Measurements from ENCODE around the gene GINS2.
A peak's percentile ranks its signal among the peaks of the same experiment; 100 is the strongest.

GINS2 gene

GRCh38 chr16:85733155-85733838, 44.5 kb upstream of the GINS2 start:
- TF ChIP-seq, protein P1, sequence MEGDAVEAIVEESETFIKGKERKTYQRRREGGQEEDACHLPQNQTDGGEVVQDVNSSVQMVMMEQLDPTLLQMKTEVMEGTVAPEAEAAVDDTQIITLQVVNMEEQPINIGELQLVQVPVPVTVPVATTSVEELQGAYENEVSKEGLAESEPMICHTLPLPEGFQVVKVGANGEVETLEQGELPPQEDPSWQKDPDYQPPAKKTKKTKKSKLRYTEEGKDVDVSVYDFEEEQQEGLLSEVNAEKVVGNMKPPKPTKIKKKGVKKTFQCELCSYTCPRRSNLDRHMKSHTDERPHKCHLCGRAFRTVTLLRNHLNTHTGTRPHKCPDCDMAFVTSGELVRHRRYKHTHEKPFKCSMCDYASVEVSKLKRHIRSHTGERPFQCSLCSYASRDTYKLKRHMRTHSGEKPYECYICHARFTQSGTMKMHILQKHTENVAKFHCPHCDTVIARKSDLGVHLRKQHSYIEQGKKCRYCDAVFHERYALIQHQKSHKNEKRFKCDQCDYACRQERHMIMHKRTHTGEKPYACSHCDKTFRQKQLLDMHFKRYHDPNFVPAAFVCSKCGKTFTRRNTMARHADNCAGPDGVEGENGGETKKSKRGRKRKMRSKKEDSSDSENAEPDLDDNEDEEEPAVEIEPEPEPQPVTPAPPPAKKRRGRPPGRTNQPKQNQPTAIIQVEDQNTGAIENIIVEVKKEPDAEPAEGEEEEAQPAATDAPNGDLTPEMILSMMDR (conservative IDR thresholded peaks at IDR 0.05; ENCODE audit: low read depth, low read length), result no peak
- no peak overlapping the region for H3K4me3 ChIP-seq (ENCODE audit: low read depth, low read length)
- peak; percentile 38 for DNase-seq (ENCODE audit: low read depth)

DNA sequence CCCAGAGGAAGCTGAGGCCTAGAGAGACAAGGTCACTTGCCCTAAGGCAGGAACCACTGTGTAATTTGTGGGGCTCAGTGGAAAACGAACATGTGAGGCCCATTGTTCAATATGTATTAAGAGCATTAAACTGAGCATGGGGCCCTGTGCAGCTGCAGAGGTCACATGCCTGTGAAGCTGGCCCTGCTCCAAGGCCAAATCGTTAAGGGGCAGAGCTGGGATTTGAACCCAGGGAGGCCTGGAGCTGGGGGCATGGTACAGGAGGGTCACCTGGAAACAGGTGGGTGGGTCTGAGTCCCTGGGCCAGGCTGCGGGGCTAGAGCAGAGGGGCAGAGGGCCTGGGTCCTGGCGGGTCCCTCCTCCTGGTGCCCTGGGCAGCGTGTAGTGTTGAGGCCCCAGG, 42.4 kb upstream of the GINS2 start:
- DNase-seq (ENCODE audit: low read depth), result no peak
- TF ChIP-seq, protein P1 (conservative IDR thresholded peaks at IDR 0.05; ENCODE audit: low read depth, low read length), result no peak
- H3K4me3 ChIP-seq (ENCODE audit: low read depth, low read length), result no peak overlapping the region

DNA sequence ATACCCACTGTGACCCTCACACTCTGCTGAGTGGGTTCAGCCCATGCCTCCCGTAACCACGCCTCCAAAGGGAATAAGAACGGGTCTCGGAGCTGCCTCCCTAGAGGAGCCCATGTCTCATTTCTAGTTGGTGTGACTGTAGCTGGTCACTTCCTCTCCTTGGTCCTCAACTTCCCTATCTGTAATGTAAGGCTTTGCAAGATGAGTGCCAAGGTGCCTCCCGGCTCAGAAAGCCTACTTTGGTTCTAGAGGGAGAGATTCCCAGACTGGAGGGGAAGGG, 41.4 kb upstream of the GINS2 start:
- no peak for DNase-seq (ENCODE audit: low read depth)
- H3K4me3 ChIP-seq (ENCODE audit: low read depth, low read length), result no peak overlapping the region
- TF ChIP-seq, protein P1 (conservative IDR thresholded peaks at IDR 0.05; ENCODE audit: low read depth, low read length), result no peak

DNA sequence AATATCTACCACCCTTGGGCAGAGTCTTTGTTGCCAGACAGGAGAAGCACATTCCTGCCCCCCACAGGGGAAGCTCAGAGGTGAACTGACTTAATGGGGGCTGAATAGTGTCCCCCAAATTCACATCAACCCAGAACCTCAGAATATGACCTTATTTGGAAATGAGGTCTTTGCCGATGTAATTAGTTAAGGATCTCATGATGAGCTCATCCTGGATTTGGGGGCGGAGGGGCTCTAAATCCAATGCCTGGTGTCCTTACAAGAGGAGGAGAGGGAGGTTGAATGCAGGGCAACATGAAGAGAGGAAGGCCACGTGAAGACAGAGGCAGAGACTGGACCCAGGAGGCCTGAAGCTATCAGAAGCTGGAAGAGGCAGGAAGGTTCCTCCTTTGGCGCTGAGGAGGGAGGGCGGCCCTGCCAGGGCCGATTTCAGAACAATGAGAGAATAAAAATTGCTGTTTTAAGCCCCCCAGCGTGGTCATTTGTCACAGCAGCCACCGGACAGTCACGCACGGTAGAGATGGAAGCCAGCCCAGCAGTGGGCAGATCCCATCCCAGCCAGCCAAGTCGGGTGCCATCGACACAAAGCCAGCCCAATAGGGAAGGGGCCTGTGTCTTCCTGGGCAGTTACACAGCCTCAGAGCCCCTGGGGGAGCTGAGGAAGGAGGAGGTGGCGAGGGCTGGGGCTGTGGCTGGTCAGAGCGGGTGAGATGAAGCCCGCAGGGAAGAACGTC, 40.9 kb upstream of the GINS2 start:
- no peak overlapping the region for H3K4me3 ChIP-seq (ENCODE audit: low read depth, low read length)
- DNase-seq (ENCODE audit: low read depth), result no peak
- TF ChIP-seq, protein P1 (conservative IDR thresholded peaks at IDR 0.05; ENCODE audit: low read depth, low read length), result no peak

- TF ChIP-seq, protein P1 (conservative IDR thresholded peaks at IDR 0.05; ENCODE audit: low read depth, low read length), result peak; percentile 40
- DNase-seq (ENCODE audit: low read depth), result no peak
- H3K4me3 ChIP-seq (ENCODE audit: low read depth, low read length), result no peak overlapping the region
These were observed 40.1 kb upstream of the GINS2 start for GRCh38 chr16:85728879-85729278.

DNA sequence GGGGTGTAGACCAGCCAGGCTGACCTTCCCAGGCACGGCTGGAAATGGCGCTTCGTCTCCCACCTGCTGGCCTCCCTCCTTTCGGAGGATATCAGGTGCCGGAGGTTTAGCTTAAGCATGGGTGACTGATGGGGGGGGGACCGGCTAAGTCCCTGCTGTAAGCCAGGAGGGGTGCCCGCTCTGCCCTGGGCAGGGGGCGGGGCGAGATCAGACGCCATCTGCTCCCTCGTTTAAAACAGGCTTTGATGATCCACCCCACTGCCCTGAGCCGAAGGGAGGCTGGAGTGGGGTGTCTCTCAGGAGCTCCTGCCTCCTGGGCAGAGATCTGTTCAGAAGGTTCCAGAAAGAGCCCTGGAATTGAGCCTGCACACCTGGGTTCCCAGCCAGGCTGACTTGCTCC, 36.2 kb upstream of the GINS2 start:
- DNase-seq (ENCODE audit: low read depth), result no peak
- TF ChIP-seq, protein P1 (conservative IDR thresholded peaks at IDR 0.05; ENCODE audit: low read depth, low read length), result no peak
- H3K4me3 ChIP-seq (ENCODE audit: low read depth, low read length), result no peak overlapping the region
